ENCODE results near the gene OR10P1. TPM values are rescaled to one million over a fixed set of nuclear protein-coding genes. Genes with fewer than 3 reads are reported as not detected.
"Not testable (repeated sequence)": the region's sequence is repeated elsewhere in the genome, so short reads cannot be mapped to it uniquely, and the experiment has no call there.

The OR10P1 gene
- polyA plus RNA-seq = not detected
- long read RNA-seq, donor 1 = 0 reads
- long read RNA-seq, donor 2 = 0 reads
- long read RNA-seq, donor 3 = 0 reads
- long read RNA-seq, donor 4 = 0 reads
- long read RNA-seq, donor 5 = 0 reads
- long read RNA-seq, donor 6 = 0 reads
- long read RNA-seq, donor 7 = 0 reads
- long read RNA-seq, donor 8 = 0 reads
- long read RNA-seq, donor 9 = 0 reads
- long read RNA-seq, donor 10 = 0 reads

GRCh38 chr12:55636853-55637252, at the start of gene OR10P1:
TSS of gene OR10P1 (plus strand) at chr12:55636892. CDS start at chr12:55636892, 0 bp downstream.
- no peak for DNase-seq
- 83 to 91% (median 83%) methylated on average over 6 of the region's 6 CpGs for WGBS, 3 donors
- Histone ChIP-seq H3K27ac (ENCODE audit: low read depth in 1 of 3, low read length in 2 of 3) (no peak within 1 kb of the TSS), H3K4me1 (ENCODE audit: control insufficient read depth in 3 of 3, insufficient read depth in 2 of 3, low read depth in 1 of 3, low read length in 2 of 3) (no peaks in the 10 kb centered on the region), H3K36me3 (ENCODE audit: control insufficient read depth in 3 of 3, insufficient read depth in 2 of 3, low read depth in 1 of 3, low read length in 3 of 3) (no peaks in the 10 kb centered on the region), H3K27me3 (ENCODE audit: control insufficient read depth in 3 of 3, insufficient read depth in 3 of 3, low read length in 3 of 3) (peaks cover 0 to 7% (median 3%) of the 10 kb centered on the region in 3 donors), H3K9me3 (ENCODE audit: control insufficient read depth in 2 of 2, insufficient read depth in 1 of 2, low read depth in 1 of 2, low read length in 1 of 2) (no peaks in the 10 kb centered on the region), H3K4me3 (ENCODE audit: low read depth in 1 of 3, low read length in 3 of 3) (no peak within 1 kb of the TSS)
- FAIRE-seq = no peak

GRCh38 chr12:55590152-55590551, 46.5 kb upstream of the OR10P1 start:
- H3K4me1 ChIP-seq (ENCODE audit: control insufficient read depth in 3 of 3, insufficient read depth in 2 of 3, low read depth in 1 of 3, low read length in 2 of 3); H3K36me3 ChIP-seq (ENCODE audit: control insufficient read depth in 3 of 3, insufficient read depth in 2 of 3, low read depth in 1 of 3, low read length in 3 of 3); DNase-seq; H3K9me3 ChIP-seq (ENCODE audit: control insufficient read depth in 2 of 2, insufficient read depth in 1 of 2, low read depth in 1 of 2, low read length in 1 of 2); H3K27me3 ChIP-seq (ENCODE audit: control insufficient read depth in 3 of 3, insufficient read depth in 3 of 3, low read length in 3 of 3); H3K27ac ChIP-seq (ENCODE audit: low read depth in 1 of 3, low read length in 2 of 3); H3K4me3 ChIP-seq (ENCODE audit: low read depth in 1 of 3, low read length in 3 of 3); FAIRE-seq: not testable (repeated sequence)
- WGBS, 3 donors = 65 to 68% (median 65%) methylated on average over 12 of the region's 12 CpGs

- WGBS, 3 donors = 67 to 71% (median 69%) methylated on average over 8 of the region's 8 CpGs
- no peaks in the 10 kb centered on the region for H3K36me3 ChIP-seq (ENCODE audit: control insufficient read depth in 3 of 3, insufficient read depth in 2 of 3, low read depth in 1 of 3, low read length in 3 of 3)
- DNase-seq = no peak
- peaks cover 0 to 3% (median 0%) of the 10 kb centered on the region in 3 donors for H3K27me3 ChIP-seq (ENCODE audit: control insufficient read depth in 3 of 3, insufficient read depth in 3 of 3, low read length in 3 of 3)
- no peak overlapping the region for H3K27ac ChIP-seq (ENCODE audit: low read depth in 1 of 3, low read length in 2 of 3)
- no peak overlapping the region for H3K4me3 ChIP-seq (ENCODE audit: low read depth in 1 of 3, low read length in 3 of 3)
- no peak for FAIRE-seq
- H3K4me1 ChIP-seq (ENCODE audit: control insufficient read depth in 3 of 3, insufficient read depth in 2 of 3, low read depth in 1 of 3, low read length in 2 of 3) = no peaks in the 10 kb centered on the region
- no peaks in the 10 kb centered on the region for H3K9me3 ChIP-seq (ENCODE audit: control insufficient read depth in 2 of 2, insufficient read depth in 1 of 2, low read depth in 1 of 2, low read length in 1 of 2)
Measured at GRCh38 chr12:55607821-55608594, 28.7 kb upstream of the OR10P1 start.

- no peak overlapping the region for H3K27ac ChIP-seq (ENCODE audit: low read depth in 1 of 3, low read length in 2 of 3)
- H3K36me3 ChIP-seq (ENCODE audit: control insufficient read depth in 3 of 3, insufficient read depth in 2 of 3, low read depth in 1 of 3, low read length in 3 of 3) = no peaks in the 10 kb centered on the region
- H3K4me3 ChIP-seq (ENCODE audit: low read depth in 1 of 3, low read length in 3 of 3) = no peak overlapping the region
- FAIRE-seq (no peak), DNase-seq (no peak)
- H3K27me3 ChIP-seq (ENCODE audit: control insufficient read depth in 3 of 3, insufficient read depth in 3 of 3, low read length in 3 of 3) = peaks cover 0 to 3% (median 0%) of the 10 kb centered on the region in 3 donors
- peaks cover 0 to 4% of the 10 kb centered on the region in 2 donors for H3K9me3 ChIP-seq (ENCODE audit: control insufficient read depth in 2 of 2, insufficient read depth in 1 of 2, low read depth in 1 of 2, low read length in 1 of 2)
- WGBS, 3 donors = 78 to 85% (median 84%) methylated on average over 1 of the region's 1 CpG
- H3K4me1 ChIP-seq (ENCODE audit: control insufficient read depth in 3 of 3, insufficient read depth in 2 of 3, low read depth in 1 of 3, low read length in 2 of 3) = no peaks in the 10 kb centered on the region
Measured at GRCh38 chr12:55610598-55610997, 26.1 kb upstream of the OR10P1 start.

GRCh38 chr12:55612646-55613045, 24.0 kb upstream of the OR10P1 start:
- Histone ChIP-seq H3K27me3 (ENCODE audit: control insufficient read depth in 3 of 3, insufficient read depth in 3 of 3, low read length in 3 of 3) (peaks cover 0 to 3% (median 0%) of the 10 kb centered on the region in 3 donors), H3K4me3 (ENCODE audit: low read depth in 1 of 3, low read length in 3 of 3) (no peak overlapping the region), H3K9me3 (ENCODE audit: control insufficient read depth in 2 of 2, insufficient read depth in 1 of 2, low read depth in 1 of 2, low read length in 1 of 2) (peaks cover 0 to 20% of the 10 kb centered on the region in 2 donors), H3K4me1 (ENCODE audit: control insufficient read depth in 3 of 3, insufficient read depth in 2 of 3, low read depth in 1 of 3, low read length in 2 of 3) (no peaks in the 10 kb centered on the region), H3K27ac (ENCODE audit: low read depth in 1 of 3, low read length in 2 of 3) (no peak overlapping the region), H3K36me3 (ENCODE audit: control insufficient read depth in 3 of 3, insufficient read depth in 2 of 3, low read depth in 1 of 3, low read length in 3 of 3) (no peaks in the 10 kb centered on the region)
- no peak for DNase-seq
- no peak for FAIRE-seq
- WGBS, 3 donors = 54 to 64% (median 57%) methylated on average over 2 of the region's 2 CpGs

GRCh38 chr12:55614764-55615163, 21.9 kb upstream of the OR10P1 start:
- no peak overlapping the region for H3K27ac ChIP-seq (ENCODE audit: low read depth in 1 of 3, low read length in 2 of 3)
- H3K36me3 ChIP-seq (ENCODE audit: control insufficient read depth in 3 of 3, insufficient read depth in 2 of 3, low read depth in 1 of 3, low read length in 3 of 3) = no peaks in the 10 kb centered on the region
- no peak for FAIRE-seq
- H3K9me3 ChIP-seq (ENCODE audit: control insufficient read depth in 2 of 2, insufficient read depth in 1 of 2, low read depth in 1 of 2, low read length in 1 of 2) = peaks cover 0 to 22% of the 10 kb centered on the region in 2 donors
- H3K4me1 ChIP-seq (ENCODE audit: control insufficient read depth in 3 of 3, insufficient read depth in 2 of 3, low read depth in 1 of 3, low read length in 2 of 3) = no peaks in the 10 kb centered on the region
- no peak overlapping the region for H3K4me3 ChIP-seq (ENCODE audit: low read depth in 1 of 3, low read length in 3 of 3)
- 95 to 100% (median 98%) methylated on average over 1 of the region's 1 CpG for WGBS, 3 donors
- no peak for DNase-seq
- H3K27me3 ChIP-seq (ENCODE audit: control insufficient read depth in 3 of 3, insufficient read depth in 3 of 3, low read length in 3 of 3) = peaks cover 0 to 3% (median 0%) of the 10 kb centered on the region in 3 donors

GRCh38 chr12:55619354-55620138, 17.1 kb upstream of the OR10P1 start:
- H3K27me3 ChIP-seq (ENCODE audit: control insufficient read depth in 3 of 3, insufficient read depth in 3 of 3, low read length in 3 of 3) = peaks cover 0 to 2% (median 0%) of the 10 kb centered on the region in 3 donors
- H3K9me3 ChIP-seq (ENCODE audit: control insufficient read depth in 2 of 2, insufficient read depth in 1 of 2, low read depth in 1 of 2, low read length in 1 of 2) = peaks cover 0 to 22% of the 10 kb centered on the region in 2 donors
- H3K4me1 ChIP-seq (ENCODE audit: control insufficient read depth in 3 of 3, insufficient read depth in 2 of 3, low read depth in 1 of 3, low read length in 2 of 3) = no peaks in the 10 kb centered on the region
- 2 to 4% (median 3%) methylated on average over 6 of the region's 6 CpGs for WGBS, 3 donors
- no peak overlapping the region for H3K27ac ChIP-seq (ENCODE audit: low read depth in 1 of 3, low read length in 2 of 3)
- FAIRE-seq (peak; percentile 84), DNase-seq (peak; percentile 83 to 92)
- no peaks in the 10 kb centered on the region for H3K36me3 ChIP-seq (ENCODE audit: control insufficient read depth in 3 of 3, insufficient read depth in 2 of 3, low read depth in 1 of 3, low read length in 3 of 3)
- no peak overlapping the region for H3K4me3 ChIP-seq (ENCODE audit: low read depth in 1 of 3, low read length in 3 of 3)

GRCh38 chr12:55624056-55624455, 12.6 kb upstream of the OR10P1 start:
- Histone ChIP-seq H3K4me3 (ENCODE audit: low read depth in 1 of 3, low read length in 3 of 3) (no peak overlapping the region), H3K36me3 (ENCODE audit: control insufficient read depth in 3 of 3, insufficient read depth in 2 of 3, low read depth in 1 of 3, low read length in 3 of 3) (no peaks in the 10 kb centered on the region), H3K4me1 (ENCODE audit: control insufficient read depth in 3 of 3, insufficient read depth in 2 of 3, low read depth in 1 of 3, low read length in 2 of 3) (no peaks in the 10 kb centered on the region), H3K9me3 (ENCODE audit: control insufficient read depth in 2 of 2, insufficient read depth in 1 of 2, low read depth in 1 of 2, low read length in 1 of 2) (no peaks in the 10 kb centered on the region), H3K27me3 (ENCODE audit: control insufficient read depth in 3 of 3, insufficient read depth in 3 of 3, low read length in 3 of 3) (peaks cover 0 to 7% (median 0%) of the 10 kb centered on the region in 3 donors), H3K27ac (ENCODE audit: low read depth in 1 of 3, low read length in 2 of 3) (no peak overlapping the region)
- DNase-seq (no peak), FAIRE-seq (no peak)

Data from small intestine (tissue), 16 donors.